AG10803 (cell line): Measurements from ENCODE around the gene SUCNR1.

Experiments
- DNase-seq: peaks from one replicate; pipeline ENCODE4 v3.0.0; 2010; ENCODE audit warnings: low read depth
- H3K4me3 ChIP-seq: 2 replicates; pipeline ENCODE4 v1.5.1; 2011; ENCODE audit warnings: mild to moderate bottlenecking, low read length, control low read depth
- TF ChIP-seq, protein P1 (sequence below): conservative IDR thresholded peaks from 2 replicates; pipeline ENCODE4 v1.5.1; 2011; ENCODE audit warnings: mild to moderate bottlenecking, low read length, control low read depth, inconsistent platforms

SUCNR1 gene

DNA sequence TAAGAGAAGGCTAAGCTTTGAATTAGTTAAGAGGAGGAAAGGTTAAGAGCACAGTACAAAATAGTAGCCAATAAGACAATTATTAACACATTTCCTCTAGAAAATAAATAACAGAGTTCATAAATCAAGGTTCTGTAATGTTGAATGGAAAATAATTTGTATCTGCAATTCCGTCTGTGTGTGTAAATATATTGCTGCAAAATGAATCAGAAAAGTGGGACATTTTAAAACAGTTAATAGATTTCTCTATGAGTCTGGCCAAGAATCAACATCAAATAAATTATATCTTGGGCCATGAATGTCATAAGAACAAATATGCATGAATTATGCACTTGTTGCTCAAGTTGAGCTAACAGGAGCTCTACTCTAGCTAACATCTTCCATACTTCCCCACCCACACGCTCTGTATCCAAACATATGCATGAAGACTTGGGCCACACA, 14.2 kb upstream of the SUCNR1 start:
- TF ChIP-seq, protein P1, sequence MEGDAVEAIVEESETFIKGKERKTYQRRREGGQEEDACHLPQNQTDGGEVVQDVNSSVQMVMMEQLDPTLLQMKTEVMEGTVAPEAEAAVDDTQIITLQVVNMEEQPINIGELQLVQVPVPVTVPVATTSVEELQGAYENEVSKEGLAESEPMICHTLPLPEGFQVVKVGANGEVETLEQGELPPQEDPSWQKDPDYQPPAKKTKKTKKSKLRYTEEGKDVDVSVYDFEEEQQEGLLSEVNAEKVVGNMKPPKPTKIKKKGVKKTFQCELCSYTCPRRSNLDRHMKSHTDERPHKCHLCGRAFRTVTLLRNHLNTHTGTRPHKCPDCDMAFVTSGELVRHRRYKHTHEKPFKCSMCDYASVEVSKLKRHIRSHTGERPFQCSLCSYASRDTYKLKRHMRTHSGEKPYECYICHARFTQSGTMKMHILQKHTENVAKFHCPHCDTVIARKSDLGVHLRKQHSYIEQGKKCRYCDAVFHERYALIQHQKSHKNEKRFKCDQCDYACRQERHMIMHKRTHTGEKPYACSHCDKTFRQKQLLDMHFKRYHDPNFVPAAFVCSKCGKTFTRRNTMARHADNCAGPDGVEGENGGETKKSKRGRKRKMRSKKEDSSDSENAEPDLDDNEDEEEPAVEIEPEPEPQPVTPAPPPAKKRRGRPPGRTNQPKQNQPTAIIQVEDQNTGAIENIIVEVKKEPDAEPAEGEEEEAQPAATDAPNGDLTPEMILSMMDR: no peak

DNA sequence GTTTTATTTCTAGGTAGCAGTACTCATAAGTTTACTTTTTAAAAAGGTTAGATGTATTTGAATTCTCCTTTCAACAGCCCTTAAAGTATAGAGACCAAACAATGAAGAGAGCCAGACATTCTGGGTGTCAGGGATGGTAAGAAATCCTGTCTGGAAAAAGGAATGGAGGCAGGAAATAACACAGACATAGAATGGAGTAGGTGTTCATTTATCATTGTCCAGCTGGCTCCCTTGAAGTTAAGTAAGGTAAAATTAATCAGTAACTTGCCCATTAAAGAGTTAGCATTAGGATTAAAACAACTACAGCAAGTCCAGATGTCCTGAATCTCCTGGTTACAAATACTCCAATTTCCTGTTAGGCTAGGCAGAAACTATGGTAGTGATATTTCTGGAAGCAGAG, 13.5 kb upstream of the SUCNR1 start:
- H3K4me3 ChIP-seq: no peak overlapping the region
- TF ChIP-seq, protein P1: no peak
- no peak for DNase-seq

More for the DNA sequence above, 14.2 kb upstream of the SUCNR1 start:
- no peak for DNase-seq
- H3K4me3 ChIP-seq: no peak overlapping the region

DNA sequence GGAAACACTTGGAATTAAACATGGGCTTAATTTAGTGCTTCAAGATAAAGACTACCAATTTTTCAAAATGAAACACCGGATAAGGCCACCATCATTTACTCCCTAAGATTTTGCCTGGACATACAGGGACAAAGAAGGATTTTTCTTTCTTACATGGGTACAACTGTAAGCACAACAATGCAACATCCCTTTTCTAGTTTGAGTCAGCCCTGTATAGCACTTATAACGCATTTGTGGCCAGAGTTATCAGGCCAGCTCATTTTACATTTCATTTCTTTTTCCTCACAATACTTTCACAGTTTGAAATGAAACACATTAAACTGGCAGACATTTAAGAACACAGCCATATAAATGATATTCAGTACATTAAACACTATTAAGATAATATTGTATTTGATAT, 9.8 kb upstream of the SUCNR1 start:
- no peak overlapping the region for H3K4me3 ChIP-seq
- DNase-seq: no peak
- TF ChIP-seq, protein P1: no peak

DNA sequence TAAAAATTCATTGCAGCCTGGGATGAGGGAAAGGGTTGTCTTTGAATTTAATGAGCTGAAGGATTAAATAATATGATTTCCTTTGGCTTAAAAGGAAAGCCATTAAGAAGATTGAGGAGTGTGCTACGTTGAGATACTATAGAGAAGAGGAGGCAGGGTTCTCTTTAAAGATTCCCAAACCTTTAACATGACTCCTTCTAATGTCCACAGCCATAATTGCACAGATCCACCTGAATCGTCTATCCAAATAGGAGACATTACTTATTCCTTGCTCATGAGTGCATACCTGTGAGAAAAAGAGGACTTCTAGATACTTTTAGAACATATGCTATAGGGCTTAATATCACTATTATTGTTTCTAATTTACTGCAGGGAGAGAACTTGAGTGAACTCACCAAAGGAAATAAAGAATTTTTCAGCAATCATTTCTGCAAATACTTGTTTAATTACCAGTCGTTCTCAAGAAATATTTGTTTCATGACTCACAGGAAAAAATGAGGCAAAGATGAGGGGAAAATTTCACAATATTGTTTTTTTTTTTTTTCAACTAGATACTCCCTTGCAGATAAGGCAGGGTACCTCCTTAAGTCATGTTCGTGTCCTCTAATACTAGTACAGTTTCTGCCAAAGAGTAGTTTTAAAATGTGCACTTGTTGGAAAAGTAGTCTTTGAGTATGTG, 8.9 kb upstream of the SUCNR1 start:
- TF ChIP-seq, protein P1: no peak
- DNase-seq: peak; percentile 82
- H3K4me3 ChIP-seq: no peak overlapping the region

DNA sequence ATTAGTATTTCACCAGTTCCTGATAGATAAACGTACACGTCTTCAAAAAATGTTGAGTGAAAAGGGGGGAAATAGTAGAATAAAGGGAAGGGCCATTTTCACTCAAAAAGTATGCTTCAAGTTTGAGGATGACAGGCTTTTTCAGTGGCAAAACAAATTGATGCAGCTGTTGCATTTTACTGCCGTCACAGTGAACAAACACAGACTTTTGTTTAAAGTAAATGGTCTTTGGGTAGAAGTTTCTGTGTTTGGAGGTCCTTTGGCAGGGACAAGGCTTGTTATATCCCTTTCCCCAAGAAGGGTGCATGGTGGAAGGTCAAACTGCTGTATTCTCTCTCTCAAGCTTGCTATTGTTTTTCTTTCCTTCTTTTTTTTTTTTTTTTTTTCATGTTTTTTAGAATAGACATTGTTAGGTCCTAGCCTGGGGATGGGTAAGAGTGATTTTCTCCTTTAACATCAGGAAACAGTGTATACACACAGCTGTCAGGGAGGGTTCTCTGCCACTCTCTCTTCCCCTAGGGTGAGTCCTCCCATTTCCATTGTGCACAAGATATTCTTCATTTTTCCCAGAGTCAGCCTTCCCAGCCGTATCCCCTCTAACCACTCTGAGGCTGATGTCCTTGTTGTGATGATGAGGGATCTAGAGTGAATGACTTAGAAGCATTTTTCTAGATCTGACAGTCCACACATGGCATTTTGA, 6.6 kb upstream of the SUCNR1 start:
- no peak for DNase-seq
- TF ChIP-seq, protein P1: no peak
- no peak overlapping the region for H3K4me3 ChIP-seq

DNA sequence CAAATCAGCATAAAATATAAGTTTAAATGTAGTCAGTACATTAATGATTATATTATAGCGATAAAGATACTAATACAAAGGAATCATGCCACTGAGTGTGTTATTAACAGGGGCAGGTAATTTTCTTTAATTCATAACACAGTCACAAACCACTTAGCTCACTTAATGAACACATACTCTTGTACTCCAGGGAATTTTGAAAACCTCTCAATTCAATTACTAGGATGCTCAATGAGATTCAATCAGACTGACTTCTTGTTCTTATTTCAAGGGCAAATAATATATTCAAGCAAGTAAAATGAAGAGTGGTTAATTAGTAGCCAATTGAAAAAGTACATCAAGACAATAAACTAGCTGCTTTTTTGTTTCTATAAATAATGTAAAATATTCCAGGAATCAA, 5.8 kb upstream of the SUCNR1 start:
- DNase-seq: no peak
- H3K4me3 ChIP-seq: no peak overlapping the region
- TF ChIP-seq, protein P1: no peak

DNA sequence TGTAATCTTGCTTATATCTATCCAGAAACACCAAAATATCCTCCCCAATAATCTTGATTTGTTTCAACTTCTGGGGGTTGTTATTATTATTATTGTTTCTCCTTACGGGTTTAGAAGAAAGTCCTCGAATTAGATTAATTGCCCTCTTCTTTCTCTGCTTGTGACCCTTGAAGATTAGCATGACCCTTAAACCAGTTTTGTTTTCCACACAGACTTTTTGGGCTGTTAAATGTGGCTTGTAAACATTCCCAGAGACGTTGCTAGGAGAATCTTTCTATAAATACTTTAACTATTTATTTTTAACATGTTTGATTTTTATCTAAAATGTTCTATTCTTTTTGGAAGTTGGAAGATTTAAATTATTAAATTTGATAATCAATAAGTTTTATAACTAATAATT, 4.3 kb upstream of the SUCNR1 start:
- TF ChIP-seq, protein P1: no peak
- DNase-seq: no peak
- H3K4me3 ChIP-seq: no peak overlapping the region
